Measurements from ENCODE around the gene GDNF. TPM values are rescaled to one million over a fixed set of nuclear protein-coding genes. Genes with fewer than 3 reads are reported as not detected.
"Not testable (repeated sequence)": the region's sequence is repeated elsewhere in the genome, so short reads cannot be mapped to it uniquely, and the experiment has no call there.

The GDNF gene
- total RNA-seq, 4 donors from 2014 or later, result 0.10 to 0.80 (median 0.39) TPM

DNA sequence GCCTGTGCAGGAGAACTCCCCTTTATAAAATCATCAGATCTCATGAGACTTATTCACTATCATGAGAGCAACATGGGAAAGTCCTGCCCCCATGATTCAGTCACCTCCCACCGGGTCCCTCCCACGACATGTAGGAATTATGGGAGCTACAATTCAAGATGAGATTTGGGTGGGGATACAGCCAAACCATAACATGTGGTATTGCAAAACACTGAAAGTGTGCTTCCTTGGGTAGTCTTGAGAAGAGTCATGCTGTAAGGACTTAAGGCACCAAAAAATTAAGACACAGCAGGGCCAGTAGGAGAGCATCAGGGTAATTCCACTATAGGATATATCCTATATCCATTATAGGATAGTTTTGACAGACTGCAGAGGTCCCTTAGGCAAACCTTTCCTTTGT is 29.4 kb upstream of the GDNF start:
- no peak for DNase-seq (ENCODE audit: low spot score in 2 of 2)
- no peak overlapping the region for H3K4me3 ChIP-seq (ENCODE audit: low read depth, poor library complexity, severe bottlenecking)
- intact Hi-C loops (cut with DNase I; ENCODE audit: low total_unique reads), result no loop called here
- TF ChIP-seq CTCF (IDR thresholded peaks at IDR 0.05) (no peak), POLR2A (IDR thresholded peaks at IDR 0.05) (no peak)
- WGBS, 2 donors, result 68 to 76% methylated on average over 2 of the region's 2 CpGs

DNA sequence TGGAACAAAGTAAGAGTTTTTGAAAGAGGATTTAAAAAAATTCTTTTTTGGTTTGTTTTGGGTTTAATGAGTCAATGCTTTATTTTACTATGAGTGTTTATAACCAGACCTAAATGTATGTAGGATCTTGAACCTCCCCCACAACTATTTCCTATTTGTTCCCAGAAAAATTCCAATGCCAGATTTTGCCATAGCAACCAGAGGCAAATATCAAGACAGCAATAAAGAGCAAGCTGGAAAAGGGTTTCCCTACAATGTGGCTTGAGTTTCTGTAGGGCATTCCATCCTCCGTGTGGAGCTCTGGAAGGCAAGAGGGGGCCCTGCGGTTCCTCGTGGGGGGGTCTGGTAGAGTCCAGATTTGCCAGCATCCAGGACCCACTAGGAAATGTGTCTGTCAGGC is 27.8 kb upstream of the GDNF start:
- WGBS, 2 donors, result 52 to 53% methylated on average over 3 of the region's 3 CpGs
- TF ChIP-seq POLR2A (IDR thresholded peaks at IDR 0.05) (no peak), CTCF (IDR thresholded peaks at IDR 0.05) (no peak)
- intact Hi-C loops (cut with DNase I; ENCODE audit: low total_unique reads), result no loop called here
- no peak for DNase-seq (ENCODE audit: low spot score in 2 of 2)
- H3K4me3 ChIP-seq (ENCODE audit: low read depth, poor library complexity, severe bottlenecking), result no peak overlapping the region

- DNase-seq (ENCODE audit: low spot score in 2 of 2); intact Hi-C loops (cut with DNase I; ENCODE audit: low total_unique reads); H3K4me3 ChIP-seq (ENCODE audit: low read depth, poor library complexity, severe bottlenecking): not testable (repeated sequence)
- WGBS, 2 donors, result 91 to 94% methylated on average over 1 of the region's 1 CpG
Measured at GRCh38 chr5:37862907-37863306, 23.1 kb upstream of the GDNF start.

GRCh38 chr5:37860206-37860605 is 20.4 kb upstream of the GDNF start:
- intact Hi-C loops (cut with DNase I; ENCODE audit: low total_unique reads), result no loop called here
- TF ChIP-seq POLR2A (IDR thresholded peaks at IDR 0.05), result no peak
- TF ChIP-seq CTCF (IDR thresholded peaks at IDR 0.05), result no peak
- WGBS, 2 donors, result 44% methylated on average over 3 of the region's 3 CpGs
- DNase-seq (ENCODE audit: low spot score in 2 of 2), result no peak
- no peak overlapping the region for H3K4me3 ChIP-seq (ENCODE audit: low read depth, poor library complexity, severe bottlenecking)

GRCh38 chr5:37859805-37860204 is 20.0 kb upstream of the GDNF start:
- 71 to 79% methylated on average over 4 of the region's 4 CpGs for WGBS, 2 donors
- intact Hi-C loops (cut with DNase I; ENCODE audit: low total_unique reads), result no loop called here
- no peak for DNase-seq (ENCODE audit: low spot score in 2 of 2)
- H3K4me3 ChIP-seq (ENCODE audit: low read depth, poor library complexity, severe bottlenecking), result no peak overlapping the region
- no peak for TF ChIP-seq POLR2A (IDR thresholded peaks at IDR 0.05)
- no peak for TF ChIP-seq CTCF (IDR thresholded peaks at IDR 0.05)

DNA sequence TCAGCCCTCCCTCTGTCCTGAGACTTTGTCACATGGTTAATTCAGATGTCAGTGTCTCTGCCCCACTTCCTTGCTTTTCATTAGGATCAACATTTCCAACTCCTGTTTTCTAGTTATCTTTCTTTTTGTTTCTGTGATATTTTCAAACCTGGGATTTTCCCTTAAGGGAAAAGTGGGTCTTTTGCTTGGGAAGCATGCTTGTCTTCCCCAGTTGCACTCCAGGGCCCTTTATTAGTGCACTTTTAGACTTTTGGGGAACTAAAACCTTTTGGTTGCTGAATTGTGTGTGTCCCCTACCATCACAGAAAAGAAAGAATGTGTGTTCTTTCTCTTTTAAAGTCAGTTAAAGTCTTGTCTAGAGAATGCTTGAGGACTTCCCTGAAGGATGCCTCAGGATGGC is 18.4 kb upstream of the GDNF start:
- H3K4me3 ChIP-seq (ENCODE audit: low read depth, poor library complexity, severe bottlenecking), result no peak overlapping the region
- TF ChIP-seq POLR2A (IDR thresholded peaks at IDR 0.05) (no peak), CTCF (IDR thresholded peaks at IDR 0.05) (no peak)
- intact Hi-C loops (cut with DNase I; ENCODE audit: low total_unique reads), result no loop called here
- DNase-seq (ENCODE audit: low spot score in 2 of 2), result no peak

All from lower leg skin (tissue), 4 donors.